K562 (cell line): ENCODE results near the gene NAGPA. TPM values are rescaled to one million over a fixed set of nuclear protein-coding genes. Genes with fewer than 3 reads are reported as not detected.

ENCODE experiments used
- HES1 ChIP-seq: fragments of 450-650 bp; IDR thresholded peaks from 2 replicates; pipeline ENCODE4 v1.6.1; 2016; ENCODE audit warnings: low read depth, mild to moderate bottlenecking, moderate library complexity
- HINFP ChIP-seq: fragments of 450-650 bp; conservative IDR thresholded peaks from 2 replicates; pipeline ENCODE4 v1.6.1; 2016; ENCODE audit warnings: missing genetic modification characterization, low read depth, mild to moderate bottlenecking, control low read depth, missing compliant biosample characterization
- NFIC ChIP-seq: fragments of 450-650 bp; IDR thresholded peaks from 2 replicates; pipeline ENCODE4 v1.6.1; 2017; ENCODE audit warnings: mild to moderate bottlenecking, inconsistent platforms
- PHF21A ChIP-seq: fragments of 450-650 bp; IDR thresholded peaks from 2 replicates; pipeline ENCODE4 v1.6.1; 2017; ENCODE audit warnings: low read depth, borderline replicate concordance
- RBM22 ChIP-seq: fragments of 200-400 bp; formaldehyde crosslinking; IDR thresholded peaks from 2 replicates; pipeline ENCODE4 v1.6.1; 2018; ENCODE audit warnings: low read length, low read depth; ENCODE audit not compliant: poor library complexity, severe bottlenecking
- polyA plus RNA-seq, 8 experiments: library from polyadenylated mRNA; depleted of rRNA in 4 of 8; stranded (reverse) in 5 of 8; unstranded in 3 of 8; fragments of >200 nt; fragmentation: Nextera tagmentation in 2 of 8; fragmentation: Illumina TruSeq in 1 of 8; extraction: Ambion mirVana in 2 of 8; extraction: Trizol in 1 of 8; gene quantifications; 2 replicates each; pipeline versions ENCODE4 v1.2.1 to v1.2.3, GENCODE V29; 2011 to 2014; ENCODE audit warnings: inconsistent platforms in 1 of 8, missing spikeins in 1 of 8
- total RNA-seq, 7 experiments: library from RNA; depleted of rRNA in 6 of 7; stranded (reverse); fragments of >200 nt in 6 of 7; fragmentation: Illumina TruSeq in 2 of 7; extraction: Trizol in 2 of 7; gene quantifications; 2 replicates each; pipeline versions ENCODE4 v1.2.1 to v1.2.3, GENCODE V29; 2011 to 2021; ENCODE audit warnings: low replicate concordance in 1 of 7
- TF ChIP-seq, protein P1 (sequence below), 2 experiments: IDR thresholded peaks; 2 replicates each; pipeline ENCODE4 v1.6.1; 2011; ENCODE audit warnings: borderline replicate concordance in 1 of 2, control low read depth in 1 of 2, low read depth in 1 of 2, low read length in 1 of 2, mild to moderate bottlenecking in 1 of 2, mixed read lengths in 1 of 2, moderate library complexity in 1 of 2; ENCODE audit not compliant: insufficient read depth in 1 of 2, insufficient read length in 1 of 2, poor library complexity in 1 of 2, severe bottlenecking in 1 of 2; ENCODE audit errors: extremely low read depth in 1 of 2

The NAGPA gene
- total and polyA plus RNA-seq, 9 of the 15 experiments (the other 6 are each of a cell fraction or from before 2014, with no cell fraction given) = 0.15 to 12.7 (median 4.6) TPM

- TF ChIP-seq, protein P1, sequence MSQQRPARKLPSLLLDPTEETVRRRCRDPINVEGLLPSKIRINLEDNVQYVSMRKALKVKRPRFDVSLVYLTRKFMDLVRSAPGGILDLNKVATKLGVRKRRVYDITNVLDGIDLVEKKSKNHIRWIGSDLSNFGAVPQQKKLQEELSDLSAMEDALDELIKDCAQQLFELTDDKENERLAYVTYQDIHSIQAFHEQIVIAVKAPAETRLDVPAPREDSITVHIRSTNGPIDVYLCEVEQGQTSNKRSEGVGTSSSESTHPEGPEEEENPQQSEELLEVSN (IDR thresholded peaks at IDR 0.05; ENCODE audit: borderline replicate concordance in 1 of 2, extremely low read depth in 1 of 2, insufficient read depth in 1 of 2, insufficient read length in 1 of 2, low read depth in 1 of 2, low read length in 1 of 2, poor library complexity in 1 of 2, severe bottlenecking in 1 of 2) = no peak
- TF ChIP-seq RBM22 = no peak
- no peak for TF ChIP-seq HES1
- no peak for TF ChIP-seq HINFP (tag)
- TF ChIP-seq PHF21A = peak; percentile 67; the same call in 1 of the 2 replicates
- TF ChIP-seq NFIC = no peak
- TF ChIP-seq, all 486 proteins: peak for 5
Measured at GRCh38 chr16:5058476-5058875, 24.7 kb upstream of the NAGPA start (continued).
